ES-I3 (cell line): Measurements from ENCODE around the gene GALNT9.

ENCODE experiments used
- H3K36me3 ChIP-seq: 2 replicates; pipeline ENCODE4 v1.6.1; 2013; ENCODE audit warnings: mild to moderate bottlenecking, low read length, control low read depth, moderate library complexity; ENCODE audit not compliant: insufficient read depth
- H3K4me1 ChIP-seq: 2 replicates; pipeline ENCODE4 v1.6.1; 2013; ENCODE audit warnings: mild to moderate bottlenecking, control low read depth, low read length; ENCODE audit not compliant: insufficient read depth
- H3K9ac ChIP-seq: 2 replicates; pipeline ENCODE4 v1.6.1; 2013; ENCODE audit warnings: low read depth, mild to moderate bottlenecking, low read length, moderate library complexity
- H3K9me3 ChIP-seq: 2 replicates; pipeline ENCODE4 v1.6.1; 2013; ENCODE audit warnings: mild to moderate bottlenecking, low read length, moderate library complexity; ENCODE audit not compliant: control insufficient read depth, insufficient read depth

The GALNT9 gene

DNA sequence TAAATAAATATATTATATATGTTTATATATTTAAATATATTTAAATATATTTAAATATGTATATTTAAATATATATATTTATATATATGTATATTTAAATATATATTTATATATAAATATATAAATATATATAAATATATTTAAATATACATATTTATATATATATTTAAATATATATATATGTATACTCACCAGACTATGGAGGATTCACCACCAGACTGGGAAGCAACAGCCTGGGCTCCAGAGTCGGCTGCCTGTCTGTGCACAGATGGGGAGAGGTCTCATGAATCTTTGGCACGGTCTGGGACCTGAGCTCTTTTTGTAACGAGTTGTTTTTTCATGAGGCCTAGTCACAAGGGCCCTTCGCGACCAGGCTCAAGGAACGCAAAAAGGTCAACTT, 163.8 kb downstream of the GALNT9 start:
- Histone ChIP-seq H3K9ac (no peak overlapping the region), H3K9me3 (no peaks in the 10 kb centered on the region), H3K4me1 (no peaks in the 10 kb centered on the region; the same call in 1 of the 2 replicates), H3K36me3 (no peaks in the 10 kb centered on the region)

DNA sequence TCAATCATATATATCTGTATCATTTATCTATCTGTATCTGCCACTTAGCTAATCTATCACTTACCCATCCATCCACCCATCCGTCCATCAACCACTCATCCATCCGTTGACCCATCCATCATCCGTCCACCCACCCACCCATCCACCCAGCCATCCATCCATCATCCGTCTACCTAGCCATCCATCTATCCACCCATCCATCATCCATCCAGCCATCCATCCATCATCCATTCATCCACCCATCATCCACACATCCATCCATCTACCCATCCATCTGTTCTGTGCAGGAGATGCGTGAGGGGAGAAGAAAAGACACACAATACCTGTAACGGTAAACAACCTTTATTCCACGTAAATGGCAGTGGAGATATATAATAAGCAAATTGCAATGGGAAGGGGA, 165.0 kb downstream of the GALNT9 start:
- Histone ChIP-seq H3K9me3 (no peaks in the 10 kb centered on the region), H3K4me1 (no peaks in the 10 kb centered on the region), H3K9ac (no peak overlapping the region), H3K36me3 (no peaks in the 10 kb centered on the region)

DNA sequence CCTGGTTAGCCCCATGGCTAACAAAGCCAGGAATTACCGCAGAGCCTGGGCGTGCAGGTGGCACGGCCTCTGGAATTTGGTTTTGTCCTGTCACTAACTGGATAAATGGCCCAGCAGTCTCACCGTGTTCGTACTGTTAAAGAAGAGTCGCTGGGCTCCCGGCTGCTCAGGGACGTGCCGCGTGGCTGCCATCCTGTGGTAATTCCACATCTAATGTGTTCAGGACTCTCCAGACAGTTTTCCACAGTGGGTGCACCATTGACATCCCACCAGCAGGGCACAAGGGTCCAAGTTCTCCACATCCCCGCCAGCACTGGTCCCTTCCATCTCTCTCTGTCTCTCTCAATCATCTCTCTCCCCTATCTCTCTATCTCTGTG, 165.5 kb downstream of the GALNT9 start:
- H3K36me3 ChIP-seq = no peaks in the 10 kb centered on the region
- H3K9ac ChIP-seq = no peak overlapping the region
- H3K4me1 ChIP-seq = no peaks in the 10 kb centered on the region
- no peaks in the 10 kb centered on the region for H3K9me3 ChIP-seq

DNA sequence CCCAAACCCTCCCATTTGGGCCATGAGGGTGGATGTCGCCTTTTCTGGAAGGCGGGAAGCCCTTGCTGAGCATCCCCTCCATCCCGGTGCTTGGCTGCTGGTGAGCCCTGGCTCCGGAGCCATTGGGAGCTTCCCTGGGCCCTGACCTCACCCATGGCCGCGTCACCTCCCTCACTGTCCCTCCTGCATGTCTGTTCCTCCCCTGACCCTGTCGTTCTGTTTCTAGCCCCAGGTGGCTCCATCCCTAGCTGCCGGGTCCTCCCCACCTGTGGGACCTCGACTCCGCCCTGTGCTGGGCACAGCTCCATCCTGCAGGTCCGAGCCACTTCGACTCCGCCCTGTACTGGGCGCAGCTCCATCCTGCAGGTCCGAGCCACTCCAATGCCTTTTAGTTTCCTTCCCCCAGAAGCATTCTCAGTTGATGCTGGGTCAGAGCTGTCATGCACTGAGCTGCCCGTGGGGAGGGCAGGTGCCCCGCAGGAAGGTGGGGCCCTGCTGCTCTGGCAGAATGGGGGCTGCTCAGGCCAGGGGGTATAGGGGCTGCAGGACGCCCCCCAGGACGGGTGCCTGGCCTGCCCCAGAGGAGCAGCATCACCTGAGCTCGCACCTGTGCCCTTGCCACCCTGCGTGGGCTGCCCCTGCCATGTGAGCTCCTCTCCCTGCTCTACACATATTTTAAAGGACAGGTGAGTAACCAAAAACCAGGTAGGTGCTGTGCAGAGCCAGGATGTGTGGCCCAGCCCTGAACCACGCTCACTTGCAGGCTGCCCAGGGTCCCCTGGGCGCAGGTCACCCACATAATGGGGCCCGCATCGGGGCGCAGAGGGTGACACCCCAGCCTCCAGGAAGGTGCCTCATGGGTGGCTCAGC, 166.1 kb downstream of the GALNT9 start:
- H3K4me1 ChIP-seq = no peaks in the 10 kb centered on the region

DNA sequence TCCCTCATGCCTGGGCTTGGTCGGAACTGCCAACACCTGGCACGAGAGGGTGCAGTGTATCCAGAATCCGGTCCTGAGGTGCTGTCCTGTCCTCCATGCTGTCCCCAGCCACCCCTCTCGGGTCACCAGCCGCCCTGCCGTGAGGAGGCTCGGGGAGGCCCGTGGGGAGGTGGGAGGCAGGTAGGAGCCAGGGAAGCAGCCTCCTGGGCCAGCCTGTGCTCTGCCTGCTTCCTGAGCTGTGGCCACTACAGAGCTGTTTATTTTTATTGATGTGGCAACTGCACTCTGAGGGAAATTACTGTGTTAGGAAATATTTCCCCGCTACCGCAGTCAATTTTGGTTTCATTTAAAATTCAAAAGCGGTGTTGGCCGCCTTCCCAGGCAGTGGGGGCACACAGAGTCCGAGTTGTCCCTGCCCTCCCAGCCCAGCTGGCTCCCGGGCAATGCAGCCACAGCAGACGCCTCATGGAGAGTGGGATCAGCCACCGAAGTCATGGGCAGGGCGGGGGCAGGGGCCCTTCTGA, 166.8 kb downstream of the GALNT9 start:
- Histone ChIP-seq H3K4me1 (no peaks in the 10 kb centered on the region), H3K36me3 (no peaks in the 10 kb centered on the region), H3K9me3 (no peaks in the 10 kb centered on the region), H3K9ac (no peak overlapping the region)

More for the DNA sequence above, 166.1 kb downstream of the GALNT9 start:
- Histone ChIP-seq H3K9ac (no peak overlapping the region), H3K36me3 (no peaks in the 10 kb centered on the region), H3K9me3 (no peaks in the 10 kb centered on the region)

DNA sequence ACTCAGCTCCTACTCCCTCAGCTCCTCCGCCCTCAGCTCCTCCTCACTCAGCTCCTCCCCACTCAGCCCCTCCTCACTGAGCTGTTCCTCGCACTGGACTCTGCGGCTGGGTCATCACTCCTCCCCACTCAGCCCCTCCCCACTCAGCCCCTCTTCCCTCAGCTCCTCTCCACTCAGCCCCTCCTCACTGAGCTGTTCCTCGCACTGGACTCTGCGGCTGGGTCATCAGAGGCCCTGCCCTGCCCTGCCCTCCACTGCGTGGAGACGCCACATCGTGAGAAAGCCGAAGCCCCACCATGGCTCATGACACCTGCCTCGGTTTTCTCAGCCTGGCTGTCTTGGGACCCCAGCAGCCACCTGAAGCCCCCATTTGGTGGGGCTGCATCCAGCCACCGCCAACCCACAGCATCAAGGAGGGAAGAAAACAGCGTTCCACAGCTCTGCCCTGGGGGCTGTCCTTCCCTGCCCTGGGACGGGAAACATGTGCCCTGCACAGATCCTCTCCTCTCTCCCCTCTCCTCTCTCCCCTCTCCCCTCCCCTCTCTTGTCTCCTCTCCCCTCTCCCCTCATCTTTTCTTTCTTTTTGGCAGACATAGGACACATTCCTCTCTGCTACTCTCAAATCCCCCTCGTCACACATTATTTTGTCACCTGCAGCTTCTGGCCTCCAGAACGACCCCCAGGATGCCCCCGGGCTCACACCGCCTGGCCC, 167.4 kb downstream of the GALNT9 start:
- Histone ChIP-seq H3K36me3 (no peaks in the 10 kb centered on the region; the same call in 1 of the 2 replicates), H3K9me3 (no peaks in the 10 kb centered on the region), H3K4me1 (no peaks in the 10 kb centered on the region), H3K9ac (no peak overlapping the region)

DNA sequence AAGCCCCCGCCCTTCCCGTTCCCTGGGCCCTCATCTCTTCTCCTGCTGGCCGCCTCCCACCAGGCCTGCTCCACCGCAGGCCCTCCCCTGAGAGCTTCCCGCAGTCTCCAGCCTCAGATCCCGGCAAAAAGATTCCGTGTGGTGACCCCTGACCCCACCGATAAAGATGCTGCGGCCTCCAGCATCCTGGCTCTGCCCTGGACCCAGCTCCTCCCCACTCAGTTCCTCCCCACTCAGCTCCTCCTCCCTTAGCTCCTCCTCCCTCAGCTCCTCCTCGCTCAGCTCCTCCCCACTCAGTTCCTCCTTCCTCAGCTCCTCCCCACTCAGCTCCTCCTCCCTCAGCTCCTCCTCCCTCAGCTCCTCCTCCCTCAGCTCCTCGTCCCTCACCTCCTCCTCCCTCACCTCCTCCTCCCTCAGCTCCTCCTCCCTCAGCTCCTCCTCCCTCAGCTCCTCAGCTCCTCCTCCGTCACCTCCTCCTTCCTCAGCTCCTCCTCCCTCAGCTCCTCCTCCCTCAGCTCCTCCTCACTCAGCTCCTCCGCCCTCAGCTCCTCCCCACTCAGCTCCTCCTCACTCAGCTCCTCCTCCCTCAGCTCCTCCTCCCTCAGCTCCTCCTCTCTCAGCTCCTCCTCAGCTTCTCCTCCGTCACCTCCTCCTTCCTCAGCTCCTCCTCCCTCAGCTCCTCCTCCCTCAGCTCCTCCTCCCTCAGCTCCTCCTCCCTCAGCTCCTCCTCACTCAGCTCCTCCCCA, 168.2 kb downstream of the GALNT9 start:
- no peaks in the 10 kb centered on the region for H3K4me1 ChIP-seq
- H3K36me3 ChIP-seq = no peaks in the 10 kb centered on the region; the same call in 1 of the 2 replicates
- H3K9ac ChIP-seq = no peak overlapping the region
- H3K9me3 ChIP-seq = no peaks in the 10 kb centered on the region

DNA sequence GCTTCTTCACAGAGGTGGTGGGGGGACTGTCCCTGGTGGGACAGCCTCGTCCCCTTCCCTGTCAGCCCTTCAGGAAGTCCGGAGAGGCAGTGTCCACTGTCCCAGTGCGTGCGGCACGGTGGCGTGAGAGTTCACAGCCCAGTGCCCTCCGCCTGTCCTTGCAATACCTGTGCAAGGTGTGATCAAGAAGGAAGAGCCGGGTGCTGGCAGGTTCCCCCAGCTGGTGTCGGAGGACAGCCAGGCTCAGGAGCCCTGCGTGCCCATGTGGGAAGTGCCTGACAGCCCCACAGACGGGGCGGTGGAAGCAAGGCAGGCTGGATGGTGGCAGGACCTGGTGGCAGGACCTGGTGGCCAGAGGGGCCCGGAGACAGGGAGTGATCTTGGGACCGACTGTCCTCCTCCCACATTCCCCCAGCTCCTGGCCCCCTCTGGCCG, 168.8 kb downstream of the GALNT9 start:
- Histone ChIP-seq H3K4me1 (no peaks in the 10 kb centered on the region), H3K36me3 (no peaks in the 10 kb centered on the region; the same call in 1 of the 2 replicates), H3K9me3 (no peaks in the 10 kb centered on the region), H3K9ac (no peak overlapping the region)

DNA sequence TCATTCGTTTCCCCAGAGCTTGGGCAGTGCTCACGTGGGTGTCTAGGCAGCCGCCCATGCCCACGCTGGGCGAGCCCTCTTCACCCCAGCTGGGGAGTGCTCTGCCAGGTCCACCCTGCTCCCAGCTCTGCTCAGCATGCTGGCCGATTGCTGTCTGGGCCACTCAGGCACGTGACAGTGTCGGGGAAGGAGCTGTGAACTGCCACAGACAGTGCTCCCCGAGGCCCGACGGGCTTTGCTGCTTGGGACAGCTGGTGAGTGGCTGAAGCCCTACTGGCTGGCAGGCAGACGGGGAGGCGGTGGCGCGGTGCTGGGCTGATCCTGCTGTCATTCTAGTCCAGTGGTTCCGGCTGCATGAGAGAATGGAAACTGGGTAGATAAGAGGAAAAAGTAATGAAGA, 169.4 kb downstream of the GALNT9 start:
- Histone ChIP-seq H3K4me1 (no peaks in the 10 kb centered on the region), H3K9ac (no peak overlapping the region), H3K9me3 (no peaks in the 10 kb centered on the region), H3K36me3 (no peaks in the 10 kb centered on the region; the same call in 1 of the 2 replicates)

DNA sequence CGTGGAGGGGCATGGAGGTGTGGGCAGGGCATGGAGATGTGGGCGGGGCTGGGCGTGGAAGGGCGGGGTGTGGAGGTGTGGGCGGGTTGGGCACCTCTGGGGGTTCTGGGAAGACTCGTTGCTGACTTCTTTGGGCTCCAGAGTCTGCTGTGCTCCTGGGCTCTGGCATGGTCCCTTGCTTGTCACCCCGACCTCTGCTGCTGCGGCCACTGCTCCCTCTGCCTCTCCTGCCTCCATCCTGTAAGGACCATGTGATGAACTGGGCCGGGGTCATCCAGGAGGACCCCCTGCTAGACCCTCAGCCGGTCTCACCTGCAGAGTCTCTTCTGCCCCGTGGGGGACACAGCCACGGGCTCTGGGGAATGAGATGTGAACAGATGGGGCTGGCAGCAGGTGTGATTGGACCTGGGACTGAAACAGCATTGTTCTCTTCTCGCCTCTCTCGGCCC, 169.8 kb downstream of the GALNT9 start:
- H3K36me3 ChIP-seq = no peaks in the 10 kb centered on the region; the same call in 1 of the 2 replicates
- no peaks in the 10 kb centered on the region for H3K9me3 ChIP-seq
- H3K4me1 ChIP-seq = no peaks in the 10 kb centered on the region
- no peak overlapping the region for H3K9ac ChIP-seq

DNA sequence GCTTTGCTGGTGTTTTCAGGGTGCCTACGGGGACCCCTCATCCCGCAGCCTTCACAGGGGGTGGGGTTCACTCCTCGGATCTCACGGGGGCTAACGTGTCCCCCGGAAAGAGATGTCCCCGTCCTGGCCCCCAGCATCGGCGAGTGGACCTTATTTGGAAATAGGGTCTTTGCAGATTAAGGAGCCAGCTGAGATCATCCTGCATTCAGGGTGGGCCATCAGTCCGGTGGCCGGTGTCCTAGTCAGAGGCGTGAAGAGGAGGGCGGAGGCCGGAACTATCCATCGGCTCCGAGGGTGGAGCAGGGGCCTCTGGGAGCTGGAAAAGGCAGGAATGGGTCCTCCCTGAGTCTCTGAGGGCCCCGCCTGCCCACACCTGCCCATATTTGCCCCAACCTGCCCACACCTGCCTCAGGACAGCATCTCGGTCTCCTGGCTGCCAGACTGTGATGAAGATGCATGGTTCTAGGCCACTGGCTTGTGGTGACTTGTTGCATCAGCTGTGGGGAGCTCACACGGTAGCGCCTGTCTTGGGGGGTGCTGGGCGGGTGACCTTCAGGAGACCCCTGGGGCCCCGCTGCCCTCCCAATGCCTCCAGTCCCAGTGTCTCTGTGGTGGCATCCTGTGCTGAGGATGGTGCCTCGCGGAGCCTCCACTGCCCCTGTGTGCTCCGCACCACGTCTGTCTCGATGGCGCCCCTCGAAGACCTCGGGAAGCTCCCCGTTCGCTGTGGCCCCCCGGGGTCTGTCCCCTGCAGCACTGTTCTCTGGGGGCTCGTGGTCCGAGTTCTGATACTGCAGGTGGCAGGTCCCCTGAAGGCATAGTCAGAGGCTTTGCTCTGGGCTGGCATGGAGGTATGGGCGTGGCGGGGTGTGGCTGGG, 170.5 kb downstream of the GALNT9 start:
- Histone ChIP-seq H3K4me1 (no peaks in the 10 kb centered on the region), H3K9ac (no peak overlapping the region), H3K36me3 (no peaks in the 10 kb centered on the region; the same call in 1 of the 2 replicates), H3K9me3 (no peaks in the 10 kb centered on the region)

DNA sequence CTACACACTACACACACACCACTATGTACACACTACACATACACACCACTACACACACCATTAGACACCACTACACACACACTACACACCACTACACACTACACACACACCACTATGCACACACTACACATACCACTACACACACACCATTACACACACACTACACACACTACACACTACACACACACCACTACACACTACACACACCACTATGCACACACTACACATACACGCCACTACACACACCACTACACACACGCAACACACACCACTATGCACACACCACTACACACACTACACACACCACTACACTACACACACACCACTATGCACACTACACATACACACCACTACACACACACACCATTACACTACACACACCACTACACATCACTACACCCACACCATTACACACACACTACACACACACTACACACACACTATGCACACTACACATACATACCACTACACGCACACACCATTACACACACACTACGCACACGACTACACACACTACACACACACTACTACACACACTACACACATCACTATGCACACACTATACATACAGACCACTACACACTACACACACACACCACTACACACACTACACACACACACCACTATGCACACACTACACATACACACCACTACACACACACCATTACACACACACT, 171.5 kb downstream of the GALNT9 start:
- H3K4me1 ChIP-seq = no peaks in the 10 kb centered on the region
- no peaks in the 10 kb centered on the region for H3K9me3 ChIP-seq
- H3K9ac ChIP-seq = no peak overlapping the region
- H3K36me3 ChIP-seq = no peaks in the 10 kb centered on the region; the same call in 1 of the 2 replicates
